ENCODE data around the gene AGFG2.

Gene AGFG2

GRCh38 chr7:100577103-100577502 lies 38.1 kb downstream of the AGFG2 start:
- Histone ChIP-seq H3K4me3 (ENCODE audit: low read length) (no peak overlapping the region), H3K27me3 (ENCODE audit: control insufficient read depth, low read length) (no peaks in the 10 kb centered on the region), H3K27ac (ENCODE audit: low read depth, low read length) (no peak overlapping the region), H3K36me3 (ENCODE audit: control insufficient read depth, low read length) (peaks cover 74% of the 10 kb centered on the region), H3K4me1 (ENCODE audit: control insufficient read depth, low read length) (no peaks in the 10 kb centered on the region), H3K4me2 (ENCODE audit: low read length) (no peak overlapping the region), H3F3A (ENCODE audit: control insufficient read depth, insufficient read depth) (no peaks in the 10 kb centered on the region), H3K9me3 (ENCODE audit: control insufficient read depth, insufficient read depth, low read length) (no peaks in the 10 kb centered on the region), H4K20me1 (ENCODE audit: control insufficient read depth, insufficient read depth, low read depth, low read length) (no peaks in the 10 kb centered on the region; the same call in 1 of the 2 replicates), H3K79me2 (ENCODE audit: control insufficient read depth, low read length) (peaks cover 3% of the 10 kb centered on the region), H3K9me2 (replicated peaks; ENCODE audit: control insufficient read depth, low read length) (no peaks in the 10 kb centered on the region)
- TF ChIP-seq EZH2phosphoT487 (IDR thresholded peaks at IDR 0.05; ENCODE audit: borderline replicate concordance, low read length): no peak
- TF ChIP-seq CTCF (IDR thresholded peaks at IDR 0.05; ENCODE audit: low read depth, low read length, poor library complexity, severe bottlenecking): no peak

GRCh38 chr7:100577507-100577906 lies 38.5 kb downstream of the AGFG2 start:
- H3F3A ChIP-seq (ENCODE audit: control insufficient read depth, insufficient read depth): no peaks in the 10 kb centered on the region
- peaks cover 78% of the 10 kb centered on the region for H3K36me3 ChIP-seq (ENCODE audit: control insufficient read depth, low read length)
- H4K20me1 ChIP-seq (ENCODE audit: control insufficient read depth, insufficient read depth, low read depth, low read length): peaks cover 1% of the 10 kb centered on the region; the same call in 1 of the 2 replicates
- H3K9me2 ChIP-seq (replicated peaks; ENCODE audit: control insufficient read depth, low read length): no peaks in the 10 kb centered on the region
- no peak overlapping the region for H3K4me3 ChIP-seq (ENCODE audit: low read length)
- H3K79me2 ChIP-seq (ENCODE audit: control insufficient read depth, low read length): peaks cover 7% of the 10 kb centered on the region
- H3K4me2 ChIP-seq (ENCODE audit: low read length): no peak overlapping the region
- H3K27me3 ChIP-seq (ENCODE audit: control insufficient read depth, low read length): no peaks in the 10 kb centered on the region
- H3K4me1 ChIP-seq (ENCODE audit: control insufficient read depth, low read length): peaks cover 1% of the 10 kb centered on the region
- TF ChIP-seq EZH2phosphoT487 (IDR thresholded peaks at IDR 0.05; ENCODE audit: borderline replicate concordance, low read length): no peak
- TF ChIP-seq CTCF (IDR thresholded peaks at IDR 0.05; ENCODE audit: low read depth, low read length, poor library complexity, severe bottlenecking): no peak
- no peaks in the 10 kb centered on the region for H3K9me3 ChIP-seq (ENCODE audit: control insufficient read depth, insufficient read depth, low read length)
- no peak overlapping the region for H3K27ac ChIP-seq (ENCODE audit: low read depth, low read length)

- Histone ChIP-seq H3K36me3 (ENCODE audit: control insufficient read depth, low read length) (peaks cover 88% of the 10 kb centered on the region), H3K4me1 (ENCODE audit: control insufficient read depth, low read length) (peaks cover 11% of the 10 kb centered on the region), H3K27ac (ENCODE audit: low read depth, low read length) (no peak overlapping the region), H3K9me3 (ENCODE audit: control insufficient read depth, insufficient read depth, low read length) (no peaks in the 10 kb centered on the region), H3F3A (ENCODE audit: control insufficient read depth, insufficient read depth) (peaks cover 4% of the 10 kb centered on the region), H3K4me2 (ENCODE audit: low read length) (no peak overlapping the region), H3K79me2 (ENCODE audit: control insufficient read depth, low read length) (peaks cover 17% of the 10 kb centered on the region), H3K27me3 (ENCODE audit: control insufficient read depth, low read length) (no peaks in the 10 kb centered on the region), H4K20me1 (ENCODE audit: control insufficient read depth, insufficient read depth, low read depth, low read length) (peaks cover 5% of the 10 kb centered on the region; the same call in 1 of the 2 replicates), H3K9me2 (replicated peaks; ENCODE audit: control insufficient read depth, low read length) (no peaks in the 10 kb centered on the region), H3K4me3 (ENCODE audit: low read length) (no peak overlapping the region)
- TF ChIP-seq CTCF (IDR thresholded peaks at IDR 0.05; ENCODE audit: low read depth, low read length, poor library complexity, severe bottlenecking): no peak
Observed at GRCh38 chr7:100578246-100579183, 39.5 kb downstream of the AGFG2 start.

Data from DOHH2 (cell line).